Loucy (cell line): Measurements from ENCODE around the gene LCN12.

ENCODE experiments used
- EZH2phosphoT487 ChIP-seq: fragments of 200-600 bp; IDR thresholded peaks from 2 replicates; pipeline ENCODE4 v1.6.1; 2018; ENCODE audit warnings: antibody characterized with exemption, mild to moderate bottlenecking, moderate library complexity, borderline replicate concordance
- TF ChIP-seq, protein P1 (sequence below): fragments of 200-600 bp; sonication (generic); conservative IDR thresholded peaks from 2 replicates; pipeline ENCODE4 v1.5.1; 2014; ENCODE audit warnings: mild to moderate bottlenecking, antibody characterized with exemption, low read length

DNA sequence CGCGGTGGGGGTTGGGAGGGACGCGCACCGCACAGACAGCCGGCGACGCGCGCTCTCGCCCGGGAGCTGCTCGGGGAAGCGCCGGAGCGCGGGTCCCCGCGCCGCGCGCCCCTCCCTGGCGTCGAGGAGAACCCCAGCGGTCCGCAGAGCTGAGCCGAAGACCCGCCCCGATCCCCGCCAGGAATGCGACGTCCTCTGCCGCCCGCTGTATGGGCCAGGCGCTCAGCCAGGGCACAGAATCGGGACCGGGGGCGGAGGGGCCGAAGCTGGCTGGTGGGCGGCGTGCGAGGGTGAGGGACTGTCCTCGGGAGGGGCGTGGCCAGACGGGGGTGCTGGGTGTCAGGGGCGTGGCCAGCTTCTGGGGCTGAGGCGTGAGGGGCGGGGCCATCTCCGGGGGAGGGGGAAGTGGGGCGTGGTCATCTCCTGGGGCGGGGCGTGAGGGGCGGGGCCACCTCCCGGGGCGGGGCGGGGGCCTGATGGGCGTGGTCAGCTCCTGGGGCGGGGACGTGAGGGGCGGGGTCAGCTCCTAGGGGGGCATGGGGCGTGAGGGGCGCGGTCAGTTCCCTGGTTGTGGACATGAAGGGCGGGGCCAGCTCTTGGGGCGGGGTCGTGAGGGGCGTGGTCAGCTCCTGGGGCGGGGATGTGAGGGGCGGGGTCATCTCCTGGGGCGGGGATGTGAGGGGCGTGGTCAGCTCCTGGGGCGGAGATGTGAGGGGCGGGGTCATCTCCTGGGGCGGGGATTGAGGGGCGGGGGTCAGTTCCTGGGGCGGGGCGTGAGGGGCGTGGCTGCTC, 26.2 kb downstream of the LCN12 start:
- TF ChIP-seq, protein P1, sequence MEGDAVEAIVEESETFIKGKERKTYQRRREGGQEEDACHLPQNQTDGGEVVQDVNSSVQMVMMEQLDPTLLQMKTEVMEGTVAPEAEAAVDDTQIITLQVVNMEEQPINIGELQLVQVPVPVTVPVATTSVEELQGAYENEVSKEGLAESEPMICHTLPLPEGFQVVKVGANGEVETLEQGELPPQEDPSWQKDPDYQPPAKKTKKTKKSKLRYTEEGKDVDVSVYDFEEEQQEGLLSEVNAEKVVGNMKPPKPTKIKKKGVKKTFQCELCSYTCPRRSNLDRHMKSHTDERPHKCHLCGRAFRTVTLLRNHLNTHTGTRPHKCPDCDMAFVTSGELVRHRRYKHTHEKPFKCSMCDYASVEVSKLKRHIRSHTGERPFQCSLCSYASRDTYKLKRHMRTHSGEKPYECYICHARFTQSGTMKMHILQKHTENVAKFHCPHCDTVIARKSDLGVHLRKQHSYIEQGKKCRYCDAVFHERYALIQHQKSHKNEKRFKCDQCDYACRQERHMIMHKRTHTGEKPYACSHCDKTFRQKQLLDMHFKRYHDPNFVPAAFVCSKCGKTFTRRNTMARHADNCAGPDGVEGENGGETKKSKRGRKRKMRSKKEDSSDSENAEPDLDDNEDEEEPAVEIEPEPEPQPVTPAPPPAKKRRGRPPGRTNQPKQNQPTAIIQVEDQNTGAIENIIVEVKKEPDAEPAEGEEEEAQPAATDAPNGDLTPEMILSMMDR, result no peak
- no peak for TF ChIP-seq EZH2phosphoT487
